ENCODE data around the gene RBMS3.
"Not testable (repeated sequence)": the region's sequence is repeated elsewhere in the genome, so short reads cannot be mapped to it uniquely, and the experiment has no call there.

RBMS3 gene

GRCh38 chr3:30012941-30013543 lies 732.2 kb downstream of the RBMS3 start:
- peak; percentile 38 for DNase-seq (ENCODE audit: low read depth, low spot score)

GRCh38 chr3:30017901-30018300 lies 737.0 kb downstream of the RBMS3 start:
- DNase-seq (ENCODE audit: low read depth, low spot score): no peak

- DNase-seq (ENCODE audit: low read depth, low spot score): no peak
These were observed 739.5 kb downstream of the RBMS3 start for GRCh38 chr3:30020380-30020779.

- no peak for DNase-seq (ENCODE audit: low read depth, low spot score)
These were observed 743.6 kb downstream of the RBMS3 start for GRCh38 chr3:30024466-30024865.

GRCh38 chr3:30026851-30027250 lies 746.0 kb downstream of the RBMS3 start:
- DNase-seq (ENCODE audit: low read depth, low spot score): no peak

- no peak for DNase-seq (ENCODE audit: low read depth, low spot score)
These were observed 753.5 kb downstream of the RBMS3 start for GRCh38 chr3:30034246-30034991.

GRCh38 chr3:30035935-30036567 lies 755.2 kb downstream of the RBMS3 start:
- DNase-seq (ENCODE audit: low read depth, low spot score): no peak

- no peak for DNase-seq (ENCODE audit: low read depth, low spot score)
These were observed 759.3 kb downstream of the RBMS3 start for GRCh38 chr3:30040126-30040525.

GRCh38 chr3:30041481-30041880 lies 760.6 kb downstream of the RBMS3 start:
- DNase-seq (ENCODE audit: low read depth, low spot score): not testable (repeated sequence)

GRCh38 chr3:30042274-30042859 lies 761.5 kb downstream of the RBMS3 start:
- peak; percentile 9 for DNase-seq (ENCODE audit: low read depth, low spot score)

GRCh38 chr3:30042916-30043555 lies 762.2 kb downstream of the RBMS3 start:
- no peak for DNase-seq (ENCODE audit: low read depth, low spot score)

GRCh38 chr3:30044515-30044914 lies 763.6 kb downstream of the RBMS3 start:
- DNase-seq (ENCODE audit: low read depth, low spot score): no peak

GRCh38 chr3:30048431-30048830 lies 767.6 kb downstream of the RBMS3 start:
- DNase-seq (ENCODE audit: low read depth, low spot score): no peak

- not testable (repeated sequence) for DNase-seq (ENCODE audit: low read depth, low spot score)
These were observed 769.2 kb downstream of the RBMS3 start for GRCh38 chr3:30050116-30050515.

GRCh38 chr3:30059240-30059639 lies 778.4 kb downstream of the RBMS3 start:
- DNase-seq (ENCODE audit: low read depth, low spot score): peak; percentile 59
